GM23248 (cell line): ENCODE data around the gene ELOB.

Experiments
- EZH2 ChIP-seq: fragments of 200-600 bp; sonication (generic); IDR thresholded peaks from 2 replicates; pipeline ENCODE4 v1.6.1; 2018; ENCODE audit warnings: antibody characterized with exemption, mild to moderate bottlenecking; ENCODE audit not compliant: insufficient read depth, poor library complexity, severe bottlenecking
- EZH2phosphoT487 ChIP-seq: fragments of 200-600 bp; sonication (generic); IDR thresholded peaks from 2 replicates; pipeline ENCODE4 v1.6.1; 2018; ENCODE audit warnings: antibody characterized with exemption, moderate library complexity, mild to moderate bottlenecking, low read depth; ENCODE audit not compliant: insufficient read depth

- TF ChIP-seq EZH2phosphoT487 (no peak), EZH2 (no peak)
These were observed 986 bp upstream of the ELOB start for GRCh38 chr16:2777903-2778629.
